RWPE2 (cell line): ENCODE results near the gene PTGIS.

Source experiments
- ATAC-seq: fragments of 200-7000 bp; cut with Tn5 transposase; 3 replicates; pipeline ENCODE4 v1.9.1; 2021; ENCODE audit warnings: low read depth
- DNase-seq: peaks from one replicate; pipeline ENCODE4 v3.0.0-alpha.2; 2020; ENCODE audit warnings: low spot score
- H3K27ac ChIP-seq: fragments of 450-650 bp; 2 replicates; pipeline ENCODE4 v1.5.1; 2017; ENCODE audit warnings: mild to moderate bottlenecking; ENCODE audit not compliant: poor library complexity, severe bottlenecking
- H3K27me3 ChIP-seq: fragments of 250-450 bp; sonication (Bioruptor Pico); 2 replicates; pipeline ENCODE4 v1.5.1; 2021; ENCODE audit warnings: mild to moderate bottlenecking, moderate library complexity; ENCODE audit not compliant: insufficient read depth, poor library complexity, severe bottlenecking
- H3K36me3 ChIP-seq: fragments of 250-450 bp; sonication (Bioruptor Pico); 2 replicates; pipeline ENCODE4 v1.5.1; 2020; ENCODE audit warnings: low read depth, mild to moderate bottlenecking, moderate library complexity
- H3K4me1 ChIP-seq: fragments of 250-450 bp; sonication (Bioruptor Pico); 2 replicates; pipeline ENCODE4 v1.5.1; 2021; ENCODE audit warnings: mild to moderate bottlenecking, moderate library complexity; ENCODE audit not compliant: insufficient read depth, poor library complexity, severe bottlenecking
- H3K4me3 ChIP-seq: fragments of 250-450 bp; sonication (Bioruptor Pico); 2 replicates; pipeline ENCODE4 v1.5.1; 2021; ENCODE audit warnings: mild to moderate bottlenecking, moderate library complexity; ENCODE audit not compliant: severe bottlenecking
- H3K9me3 ChIP-seq: fragments of 250-450 bp; sonication (Bioruptor Pico); 2 replicates; pipeline ENCODE4 v1.5.1; 2021; ENCODE audit warnings: mild to moderate bottlenecking, moderate library complexity; ENCODE audit not compliant: severe bottlenecking
- TF ChIP-seq, protein P1 (sequence below): fragments of 450-650 bp; IDR thresholded peaks from one replicate; pipeline ENCODE4 v1.5.1; 2017; ENCODE audit warnings: mild to moderate bottlenecking, moderate library complexity; ENCODE audit not compliant: poor library complexity, severe bottlenecking

The PTGIS gene

GRCh38 chr20:49559411-49560081 is 8.4 kb downstream of the PTGIS start:
- Histone ChIP-seq H3K4me1 (peaks cover 4% of the 10 kb centered on the region), H3K4me3 (no peak overlapping the region), H3K9me3 (no peaks in the 10 kb centered on the region), H3K27me3 (peaks cover 35% of the 10 kb centered on the region), H3K36me3 (no peaks in the 10 kb centered on the region), H3K27ac (no peak overlapping the region)
- peak; percentile 16 for DNase-seq
- TF ChIP-seq, protein P1, sequence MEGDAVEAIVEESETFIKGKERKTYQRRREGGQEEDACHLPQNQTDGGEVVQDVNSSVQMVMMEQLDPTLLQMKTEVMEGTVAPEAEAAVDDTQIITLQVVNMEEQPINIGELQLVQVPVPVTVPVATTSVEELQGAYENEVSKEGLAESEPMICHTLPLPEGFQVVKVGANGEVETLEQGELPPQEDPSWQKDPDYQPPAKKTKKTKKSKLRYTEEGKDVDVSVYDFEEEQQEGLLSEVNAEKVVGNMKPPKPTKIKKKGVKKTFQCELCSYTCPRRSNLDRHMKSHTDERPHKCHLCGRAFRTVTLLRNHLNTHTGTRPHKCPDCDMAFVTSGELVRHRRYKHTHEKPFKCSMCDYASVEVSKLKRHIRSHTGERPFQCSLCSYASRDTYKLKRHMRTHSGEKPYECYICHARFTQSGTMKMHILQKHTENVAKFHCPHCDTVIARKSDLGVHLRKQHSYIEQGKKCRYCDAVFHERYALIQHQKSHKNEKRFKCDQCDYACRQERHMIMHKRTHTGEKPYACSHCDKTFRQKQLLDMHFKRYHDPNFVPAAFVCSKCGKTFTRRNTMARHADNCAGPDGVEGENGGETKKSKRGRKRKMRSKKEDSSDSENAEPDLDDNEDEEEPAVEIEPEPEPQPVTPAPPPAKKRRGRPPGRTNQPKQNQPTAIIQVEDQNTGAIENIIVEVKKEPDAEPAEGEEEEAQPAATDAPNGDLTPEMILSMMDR: no peak
- ATAC-seq: no peak

GRCh38 chr20:49558826-49559225 is 9.1 kb downstream of the PTGIS start:
- DNase-seq (peak; percentile 47), ATAC-seq (no peak)
- TF ChIP-seq, protein P1: no peak
- H3K4me1 ChIP-seq: peaks cover 4% of the 10 kb centered on the region
- no peaks in the 10 kb centered on the region for H3K36me3 ChIP-seq
- no peak overlapping the region for H3K27ac ChIP-seq
- peaks cover 2% of the 10 kb centered on the region for H3K9me3 ChIP-seq
- H3K4me3 ChIP-seq: no peak overlapping the region
- H3K27me3 ChIP-seq: peaks cover 42% of the 10 kb centered on the region

GRCh38 chr20:49557449-49557848 is 10.5 kb downstream of the PTGIS start:
- DNase-seq (no peak), ATAC-seq (no peak)
- H3K36me3 ChIP-seq: no peaks in the 10 kb centered on the region
- H3K9me3 ChIP-seq: peaks cover 2% of the 10 kb centered on the region
- H3K27me3 ChIP-seq: peaks cover 56% of the 10 kb centered on the region
- no peak overlapping the region for H3K4me3 ChIP-seq
- TF ChIP-seq, protein P1: no peak
- peaks cover 4% of the 10 kb centered on the region for H3K4me1 ChIP-seq
- no peak overlapping the region for H3K27ac ChIP-seq

GRCh38 chr20:49556621-49557020 is 11.3 kb downstream of the PTGIS start:
- TF ChIP-seq, protein P1: no peak
- H3K27ac ChIP-seq: no peak overlapping the region
- H3K36me3 ChIP-seq: no peaks in the 10 kb centered on the region
- no peaks in the 10 kb centered on the region for H3K4me1 ChIP-seq
- peaks cover 57% of the 10 kb centered on the region for H3K27me3 ChIP-seq
- ATAC-seq (no peak), DNase-seq (no peak)
- H3K9me3 ChIP-seq: peaks cover 2% of the 10 kb centered on the region
- no peak overlapping the region for H3K4me3 ChIP-seq

- DNase-seq: no peak
- ATAC-seq: no peak
- Histone ChIP-seq H3K27ac (no peak overlapping the region), H3K36me3 (no peaks in the 10 kb centered on the region), H3K9me3 (peaks cover 2% of the 10 kb centered on the region), H3K4me3 (no peak overlapping the region), H3K4me1 (no peaks in the 10 kb centered on the region), H3K27me3 (peaks cover 27% of the 10 kb centered on the region)
- TF ChIP-seq, protein P1: no peak
These were observed 18.0 kb downstream of the PTGIS start for GRCh38 chr20:49549801-49550551.
